Stimulated activated CD4-positive, alpha-beta T cell treated with anti-CD3 and anti-CD28 coated beads, Interleukin-4, amount 100 ng/mL, for 4 hours (primary cell): ENCODE data around the gene IQSEC1.
A peak's percentile ranks its signal among the peaks of the same experiment; 100 is the strongest.

Experiments
- DNase-seq, 2 experiments: peaks; one replicate each; pipeline ENCODE4 v3.0.0-alpha.2; 2020

IQSEC1 gene

DNA sequence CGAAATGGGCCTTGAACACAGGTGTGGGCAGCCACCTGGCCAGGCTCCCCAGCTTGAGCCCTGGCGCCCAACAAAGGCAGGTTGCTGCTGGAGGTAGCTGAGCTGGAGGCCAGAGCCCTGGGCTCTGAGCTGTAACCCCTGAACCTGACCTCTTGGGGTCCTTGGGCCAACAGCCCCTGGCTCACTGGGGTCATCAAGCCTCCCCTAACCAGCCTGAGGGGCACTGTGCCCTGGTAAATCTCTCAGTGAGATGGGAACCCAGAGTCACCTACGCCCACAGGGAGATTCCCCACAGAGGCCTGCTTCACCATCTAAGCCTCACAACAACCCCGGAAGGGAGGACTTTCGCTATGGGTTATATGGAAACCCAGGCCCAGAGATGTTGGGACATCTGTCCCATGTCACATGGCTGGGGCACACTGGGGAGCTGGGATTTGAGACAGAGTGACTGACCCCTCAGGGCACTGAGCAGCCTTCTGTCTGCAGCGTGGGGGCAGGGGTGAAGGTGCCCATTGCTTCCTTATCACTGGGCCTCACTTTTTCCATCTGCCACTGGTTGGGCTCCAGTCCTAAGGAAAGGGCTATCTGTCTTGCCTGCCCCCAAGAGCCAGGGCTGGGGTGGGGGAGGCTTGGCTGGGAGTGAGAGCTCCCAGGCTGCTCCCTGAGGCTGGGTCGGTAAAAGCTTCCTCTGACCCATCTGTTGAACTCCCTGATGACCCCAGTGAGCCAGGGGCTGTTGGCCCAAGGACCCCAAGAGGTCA is 59.1 kb downstream of the IQSEC1 start:
- DNase-seq: peak; percentile 33 to 49

DNA sequence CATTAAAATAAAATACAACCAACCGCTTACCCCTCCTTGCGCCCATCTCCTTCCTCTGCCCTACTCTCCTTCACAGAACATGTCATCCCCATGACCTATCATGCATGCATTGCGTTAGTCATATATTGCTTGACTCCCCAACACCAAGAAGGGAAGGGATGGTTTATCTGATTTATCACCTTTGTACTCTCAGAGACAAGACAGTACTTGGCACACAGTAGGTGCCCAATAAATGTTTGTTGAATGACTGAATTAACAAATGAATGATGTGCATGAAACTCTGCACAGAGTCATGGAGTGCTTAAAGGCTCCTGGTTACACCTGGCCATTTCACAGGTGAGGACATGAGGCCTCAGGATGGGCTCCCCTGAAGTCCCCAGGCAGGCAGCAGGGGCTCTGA is 59.7 kb downstream of the IQSEC1 start:
- DNase-seq: no peak

DNA sequence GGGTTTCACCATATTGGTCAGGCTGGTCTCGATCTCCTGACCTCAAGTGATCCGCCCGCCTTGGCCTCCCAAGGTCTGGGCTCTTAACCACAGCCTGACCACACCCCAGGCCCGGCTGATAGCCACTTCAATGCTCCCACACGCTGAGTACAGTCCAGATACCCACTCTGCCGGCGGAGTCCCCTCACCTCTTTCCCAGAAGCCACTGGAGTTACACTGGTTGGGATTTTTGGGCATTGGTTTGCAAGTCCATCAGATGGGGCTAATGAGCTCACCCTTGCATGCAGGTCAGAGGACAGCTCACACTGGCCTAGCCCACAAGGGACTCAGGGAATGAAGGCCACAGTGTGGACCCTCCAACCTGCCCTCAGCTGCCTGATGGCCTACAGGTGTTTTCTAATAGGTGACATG is 60.1 kb downstream of the IQSEC1 start:
- no peak for DNase-seq

DNA sequence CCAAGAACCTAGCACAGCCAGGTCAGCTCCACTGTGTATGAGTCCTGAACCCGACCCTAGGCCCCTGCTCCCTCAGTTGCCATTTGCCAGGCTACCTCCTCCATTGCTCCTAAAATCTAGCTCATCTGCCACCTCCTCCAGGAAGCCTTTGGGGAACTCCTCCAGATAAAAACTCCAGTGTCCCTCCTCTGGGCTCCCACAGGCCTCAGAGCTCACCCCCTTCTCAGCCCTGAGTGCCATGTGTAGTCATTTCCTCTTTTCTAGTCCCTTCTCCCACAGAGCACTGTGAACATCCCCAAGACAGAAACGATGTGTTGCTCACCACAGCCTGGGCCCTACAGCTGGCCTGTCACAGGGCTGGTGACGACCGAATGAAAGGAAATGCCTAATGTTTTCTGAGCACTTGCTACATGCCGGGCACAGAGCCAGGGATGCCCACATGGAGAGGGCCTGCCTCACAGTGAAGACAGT is 61.0 kb downstream of the IQSEC1 start:
- peak; percentile 32 to 44 for DNase-seq

DNA sequence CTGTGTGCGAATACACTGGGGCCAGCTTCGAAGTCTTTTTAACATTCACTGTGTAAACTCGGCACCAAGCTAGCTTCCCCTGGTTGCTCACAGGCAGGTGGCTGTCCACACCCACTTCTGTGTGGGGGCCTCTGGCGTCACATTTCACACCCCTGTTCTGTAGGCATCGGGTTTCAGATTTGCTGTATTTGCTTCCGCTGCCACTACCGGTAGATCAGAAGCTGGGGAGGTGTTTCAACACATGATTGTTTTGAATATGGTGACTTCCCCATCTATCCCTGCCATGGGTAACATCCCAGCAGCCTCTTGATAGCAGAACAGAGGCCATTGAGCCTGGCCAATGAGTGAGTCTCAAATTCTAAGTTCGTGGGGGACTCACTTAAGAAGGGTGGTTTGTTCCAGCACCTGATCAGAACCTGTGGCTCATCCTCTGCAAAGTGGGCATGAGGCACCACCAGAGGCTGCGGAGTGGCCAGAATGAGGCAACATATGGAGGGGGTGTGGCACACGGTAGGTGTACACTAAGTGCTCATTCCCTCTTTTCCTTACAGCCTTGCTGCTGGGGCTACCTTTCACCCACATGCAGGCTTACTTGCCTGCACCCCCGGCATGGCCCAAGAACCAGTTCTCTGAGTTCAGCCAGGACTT is 61.5 kb downstream of the IQSEC1 start:
- peak; percentile 69 to 88 for DNase-seq

DNA sequence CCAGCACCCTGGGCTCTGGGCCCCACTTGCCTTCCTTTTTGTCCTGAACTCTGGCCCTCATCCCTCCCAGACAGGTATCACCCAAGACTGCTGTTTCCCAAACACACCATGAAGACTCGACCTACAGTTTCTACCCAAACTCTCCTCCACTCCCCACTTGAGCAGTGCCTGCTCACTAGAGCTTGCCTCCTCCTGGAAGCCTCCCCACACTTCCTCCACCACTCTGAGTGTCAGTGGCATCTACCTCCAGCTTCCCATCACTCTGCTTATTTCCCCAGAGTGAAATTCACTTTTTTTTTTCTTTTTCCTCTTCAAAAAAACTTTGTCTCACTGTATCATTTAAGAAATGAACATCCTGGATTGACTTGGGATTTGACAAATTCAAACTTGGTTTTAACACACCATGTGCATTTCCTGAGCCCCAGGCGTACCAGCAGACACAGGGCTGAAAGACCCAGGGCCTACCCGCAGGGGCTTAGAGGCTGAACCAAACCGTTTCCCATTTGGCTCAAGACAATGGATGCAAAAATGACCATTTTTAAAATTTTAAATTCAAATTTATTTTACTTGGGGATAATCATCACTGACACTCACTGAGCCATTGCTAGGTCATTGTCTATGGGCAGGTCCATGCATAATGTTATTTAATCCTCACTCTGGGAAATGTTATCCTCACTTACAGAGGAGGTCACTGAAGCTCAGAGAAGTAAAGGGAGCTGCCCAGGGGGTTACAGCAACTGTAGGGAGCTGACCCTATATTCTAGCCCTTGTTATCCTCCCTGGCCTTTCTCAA is 62.3 kb downstream of the IQSEC1 start:
- no peak for DNase-seq

DNA sequence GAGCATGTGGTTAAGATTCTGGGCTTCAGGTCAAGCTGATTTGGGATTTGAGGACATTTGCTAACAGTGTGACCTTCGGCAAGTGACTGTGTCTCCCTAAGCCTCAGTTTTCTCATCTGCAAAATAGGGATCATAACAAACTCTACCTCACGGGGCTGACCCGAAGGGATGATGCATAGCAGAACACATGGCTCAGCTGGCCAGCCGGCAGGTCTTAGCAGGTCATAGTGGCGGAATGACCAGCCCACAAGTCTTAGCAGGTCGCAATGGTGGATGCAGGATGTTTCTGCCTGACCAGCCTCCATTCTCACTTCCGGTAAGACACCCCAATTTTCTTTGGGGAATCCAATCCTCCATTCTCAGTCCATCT is 63.3 kb downstream of the IQSEC1 start:
- DNase-seq: no peak

DNA sequence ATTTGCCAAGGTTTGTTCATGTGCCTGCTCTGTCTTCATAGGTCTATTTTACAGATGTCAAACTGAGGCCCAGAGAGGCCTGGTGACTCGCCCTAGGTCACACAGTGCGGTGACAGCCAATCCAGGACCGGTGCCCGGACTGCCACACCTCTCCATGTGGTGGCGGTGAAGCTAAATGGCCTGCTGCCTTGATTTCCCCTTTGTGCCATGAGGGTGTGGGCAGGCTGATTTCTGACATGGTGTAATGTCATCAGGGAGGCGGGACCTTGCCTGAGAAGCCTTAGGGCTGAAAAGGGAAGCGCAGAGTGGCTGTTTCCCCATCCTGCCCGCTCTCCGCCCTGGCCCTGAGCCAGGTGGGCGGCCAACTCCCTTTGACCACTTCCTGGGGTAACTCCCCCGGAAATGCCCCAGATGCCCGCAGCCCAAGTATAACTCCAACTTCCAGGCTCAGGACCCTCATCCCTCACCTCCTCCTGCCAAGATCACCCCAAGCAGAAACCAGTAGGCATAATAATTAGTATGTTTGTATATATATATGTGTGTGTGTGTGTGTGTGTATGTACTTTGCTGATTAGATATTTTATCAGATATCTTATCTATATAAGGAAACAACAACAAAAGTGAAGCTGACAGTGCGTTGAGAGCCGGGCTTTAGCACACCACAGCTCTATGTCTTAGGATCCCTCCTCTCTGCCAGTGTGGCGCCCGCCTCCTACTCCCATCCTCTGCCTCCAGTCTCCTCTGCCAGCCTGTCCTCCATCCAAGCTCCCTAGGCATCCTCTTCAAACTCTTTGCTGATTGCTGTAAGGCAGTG is 63.9 kb downstream of the IQSEC1 start:
- DNase-seq: peak; percentile 31 to 41

DNA sequence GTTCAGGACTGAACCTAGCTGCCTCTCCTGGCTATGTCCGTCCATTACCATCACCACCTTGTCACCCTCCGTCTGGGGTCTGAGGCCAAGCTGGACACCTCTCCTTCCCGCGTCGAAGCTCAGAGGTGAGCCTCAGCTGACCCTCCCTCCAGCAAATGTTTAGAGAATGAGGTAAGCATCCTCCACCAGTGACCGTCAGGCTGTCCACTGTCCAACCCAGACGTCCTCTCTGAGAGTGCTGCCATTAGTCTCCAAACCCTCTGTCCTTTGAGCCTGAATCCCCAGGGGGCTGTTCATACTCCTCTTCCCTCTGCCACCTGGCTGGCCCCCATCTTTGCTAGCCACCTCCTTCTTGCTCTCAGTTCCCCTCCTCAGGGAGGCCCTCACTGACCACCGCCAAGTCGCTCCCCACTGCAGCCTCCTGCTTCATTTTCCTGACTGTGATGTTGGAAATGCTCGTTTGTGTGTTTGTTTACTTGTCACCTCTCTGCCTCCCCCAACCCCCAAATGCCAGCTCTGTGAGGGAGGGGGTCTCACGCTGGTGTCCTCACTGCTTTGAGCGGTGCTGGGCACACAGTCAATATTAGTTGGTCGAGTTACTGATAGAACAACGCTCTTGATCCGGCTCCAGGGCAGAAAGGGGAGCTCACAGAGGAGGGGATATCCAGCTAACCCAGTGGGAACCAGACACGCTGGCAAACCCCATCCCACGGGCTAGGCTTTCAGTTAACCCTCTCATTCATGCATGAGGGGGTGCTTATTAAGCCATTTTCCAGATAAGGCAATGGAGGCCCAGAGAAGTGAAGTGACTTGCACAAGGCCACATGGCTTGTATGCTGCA is 64.9 kb downstream of the IQSEC1 start:
- no peak for DNase-seq

DNA sequence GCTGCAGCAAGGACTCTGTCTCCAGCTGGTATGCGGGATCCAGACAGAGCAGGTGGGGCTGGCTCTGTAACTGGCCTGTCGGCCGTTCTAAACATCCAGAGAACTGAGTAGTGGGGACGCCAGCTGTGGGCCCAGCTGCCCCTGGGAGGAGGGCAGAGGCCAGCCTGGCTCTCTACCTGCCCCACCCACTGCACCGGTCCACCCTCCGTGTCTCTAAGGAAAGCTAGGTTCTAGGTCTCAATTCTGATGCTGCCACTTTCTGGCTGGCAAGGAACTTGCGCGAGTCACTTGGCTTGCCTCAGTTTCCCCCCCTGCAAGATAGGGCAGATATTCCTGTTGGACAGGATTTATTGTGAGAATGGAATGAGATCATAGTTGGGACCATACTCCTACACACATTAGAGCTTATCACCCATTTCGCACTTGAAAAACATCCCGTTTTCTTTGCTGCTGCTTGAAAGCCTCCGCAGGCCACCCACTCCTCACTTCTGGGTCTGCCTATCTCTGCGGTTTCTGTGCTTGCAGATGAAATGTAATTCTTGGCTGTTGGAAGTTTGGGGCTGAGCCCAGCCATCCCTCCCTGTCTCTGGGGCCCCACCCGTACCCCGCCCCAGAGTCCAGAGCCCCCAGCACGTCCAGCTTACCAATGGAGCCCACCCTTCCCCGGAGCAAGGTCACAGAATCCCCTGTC is 65.8 kb downstream of the IQSEC1 start:
- DNase-seq: no peak

DNA sequence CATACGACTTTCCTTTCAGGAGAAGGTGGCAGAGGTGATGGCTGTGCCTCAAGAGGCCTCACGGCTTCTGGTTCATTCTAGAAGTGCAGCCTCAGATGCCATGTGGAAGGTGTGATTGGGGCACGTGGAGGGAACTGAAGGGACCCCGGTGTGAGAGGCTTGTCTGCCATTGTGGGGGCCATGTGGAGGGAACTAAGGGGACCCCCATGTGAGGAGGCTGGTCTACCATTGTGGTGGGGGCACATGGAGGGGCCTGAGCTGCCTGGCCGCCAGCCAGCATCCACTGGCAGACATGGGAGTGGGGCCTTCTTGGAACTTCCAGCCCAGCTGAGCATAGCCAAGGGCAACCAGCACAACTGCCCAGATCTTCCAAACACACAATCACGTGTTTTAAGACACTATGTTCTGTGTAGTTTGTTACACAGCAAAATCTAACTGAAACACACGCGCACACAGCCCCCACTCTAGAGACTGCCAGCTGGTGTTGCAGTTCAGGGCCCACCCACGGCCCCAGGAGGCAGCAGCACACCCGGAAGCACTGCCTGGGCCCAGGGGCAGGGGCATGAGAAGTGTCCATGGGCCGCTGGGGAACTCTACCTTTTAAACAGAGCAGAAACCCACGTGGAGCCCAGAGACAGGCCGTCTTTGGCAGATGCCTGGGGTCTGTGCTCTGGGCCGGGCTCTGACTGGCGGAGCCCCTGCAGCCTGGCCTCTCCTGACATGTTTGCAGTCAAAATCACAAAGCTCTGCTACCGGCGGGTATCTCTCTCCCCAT is 66.8 kb downstream of the IQSEC1 start:
- no peak for DNase-seq

DNA sequence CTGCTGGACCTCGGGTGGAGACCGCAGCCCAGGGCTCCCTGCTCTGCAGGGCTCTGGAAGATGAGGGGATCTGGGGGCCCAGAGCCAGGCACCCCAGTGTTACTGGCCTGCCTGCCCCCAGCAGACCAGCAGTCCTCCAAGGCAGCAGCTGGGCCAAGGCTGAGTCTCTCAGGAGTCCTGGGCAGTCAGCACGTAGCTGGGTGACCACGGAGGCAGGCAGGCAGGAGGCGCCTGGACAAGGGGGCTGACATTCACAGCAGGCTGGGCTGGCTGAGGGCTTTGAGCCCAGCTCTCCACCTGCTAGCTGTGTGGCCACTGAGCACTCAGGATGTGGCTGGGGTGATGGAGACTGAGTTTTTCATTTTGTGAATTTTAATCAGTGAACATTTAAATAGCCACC is 67.9 kb downstream of the IQSEC1 start:
- DNase-seq: no peak

DNA sequence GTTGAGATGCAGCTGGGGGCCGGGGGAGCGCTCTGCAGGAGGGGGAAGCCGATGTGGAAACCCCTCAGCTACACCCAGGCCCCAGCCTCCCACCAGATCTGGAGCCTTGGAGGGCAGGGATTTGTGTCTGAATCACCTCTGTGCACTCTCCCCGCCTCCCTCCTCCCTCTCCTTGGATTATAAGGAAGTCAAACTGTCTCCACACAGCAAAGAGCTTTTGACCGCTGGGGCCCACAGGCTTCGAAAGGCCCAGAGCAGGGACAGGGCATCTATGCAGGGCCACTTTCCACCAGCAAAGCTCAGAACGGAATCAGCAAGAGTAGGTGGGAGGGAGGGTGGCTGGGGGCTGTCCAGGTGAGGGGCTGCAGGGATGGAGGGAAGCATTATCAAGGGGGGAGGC is 68.9 kb downstream of the IQSEC1 start:
- no peak for DNase-seq

DNA sequence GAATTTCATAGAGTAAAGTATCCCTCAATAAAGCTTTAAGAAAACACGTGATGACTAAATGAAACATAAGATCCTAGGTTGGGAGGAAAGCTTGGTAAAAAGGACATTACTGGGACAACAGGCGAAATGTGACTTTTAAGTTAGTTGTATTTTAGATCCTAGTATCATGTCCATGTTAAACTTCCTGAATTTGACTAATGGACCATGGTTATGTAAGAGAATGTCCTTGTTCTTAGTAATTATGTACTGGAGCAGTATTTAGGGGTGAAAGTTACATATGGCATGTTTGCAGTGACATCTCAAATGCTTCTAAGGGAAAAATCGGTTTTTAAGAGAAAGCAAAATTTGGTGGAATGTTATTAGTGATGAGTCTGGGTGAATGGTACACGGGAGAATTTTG is 69.6 kb downstream of the IQSEC1 start:
- DNase-seq: no peak

DNA sequence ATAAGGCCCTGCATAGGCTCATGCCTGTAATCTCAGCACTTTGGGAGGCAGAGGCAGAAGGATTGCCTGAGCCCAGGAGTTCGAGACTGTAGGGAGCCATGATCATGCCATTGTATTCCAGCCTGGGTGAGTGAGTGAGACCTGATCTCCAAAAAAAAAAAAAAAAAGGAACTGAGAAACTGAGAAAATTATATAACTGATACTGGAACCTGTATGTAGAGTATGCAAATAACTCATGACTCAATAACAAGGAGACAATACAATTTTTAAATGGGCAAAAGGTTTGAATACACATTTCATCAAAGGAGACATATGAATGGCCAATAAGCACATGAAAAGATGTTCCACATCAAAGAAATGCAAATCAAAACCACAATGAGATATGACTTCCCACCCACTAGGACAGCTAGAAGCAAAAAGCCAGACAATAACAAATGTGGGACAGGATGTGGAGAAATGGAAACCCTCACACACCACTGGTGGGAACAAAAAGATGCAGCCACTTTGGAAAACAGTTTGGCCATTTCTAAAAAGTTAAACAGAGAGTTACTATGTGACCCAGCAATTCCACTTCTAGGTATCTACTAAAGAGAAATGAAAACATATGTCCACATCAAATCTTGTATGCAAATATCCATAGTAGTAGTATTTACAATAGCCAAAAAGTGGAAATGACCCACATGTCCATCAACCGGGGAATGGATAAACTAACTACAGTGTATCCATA is 70.7 kb downstream of the IQSEC1 start:
- no peak for DNase-seq

DNA sequence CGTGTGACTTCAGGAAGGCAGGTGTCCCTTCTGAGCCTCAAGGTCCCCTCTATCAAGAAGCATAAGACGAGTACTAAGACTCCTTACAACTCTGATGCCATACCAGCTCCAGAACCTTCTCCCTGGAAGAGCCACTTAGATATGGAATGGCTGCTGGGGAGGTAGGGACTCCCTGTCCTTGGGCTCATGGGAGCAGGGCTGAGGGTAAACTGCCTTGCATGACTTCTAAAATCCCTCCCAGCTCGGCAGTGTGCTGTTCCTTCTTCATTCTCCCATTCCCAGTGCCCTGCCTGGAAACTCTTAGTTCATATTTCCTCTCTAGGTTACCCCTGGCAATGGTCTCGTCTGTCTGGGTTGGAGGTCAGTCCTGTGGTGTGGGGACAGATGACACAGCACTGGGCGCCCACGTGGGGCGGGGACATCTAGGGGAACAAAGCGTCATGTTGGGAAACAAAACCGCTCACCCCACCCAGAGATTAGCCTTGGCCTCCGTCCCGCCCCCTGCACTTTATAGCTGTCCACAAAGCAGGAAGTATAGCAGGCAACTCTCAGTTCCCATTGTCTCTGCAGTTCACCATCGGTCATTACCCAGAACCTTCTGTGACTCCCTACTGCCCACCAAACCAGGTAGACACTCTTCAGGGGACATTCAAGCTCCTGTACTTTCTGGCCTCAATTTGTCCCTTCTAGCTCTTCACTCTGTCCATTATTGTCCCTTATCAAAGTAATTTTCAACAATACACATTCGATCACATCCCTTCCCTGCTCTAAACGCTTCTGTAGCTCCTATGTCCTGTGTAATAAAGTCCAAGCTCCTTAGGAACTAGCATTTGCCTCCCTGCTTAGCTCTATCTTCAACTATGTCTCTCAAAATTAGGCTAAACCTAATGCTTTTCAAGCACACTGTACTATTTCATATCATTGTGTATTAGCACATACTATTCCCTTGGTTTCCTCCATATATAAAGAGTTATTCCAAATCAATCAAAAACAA is 73.8 kb downstream of the IQSEC1 start:
- no peak for DNase-seq

DNA sequence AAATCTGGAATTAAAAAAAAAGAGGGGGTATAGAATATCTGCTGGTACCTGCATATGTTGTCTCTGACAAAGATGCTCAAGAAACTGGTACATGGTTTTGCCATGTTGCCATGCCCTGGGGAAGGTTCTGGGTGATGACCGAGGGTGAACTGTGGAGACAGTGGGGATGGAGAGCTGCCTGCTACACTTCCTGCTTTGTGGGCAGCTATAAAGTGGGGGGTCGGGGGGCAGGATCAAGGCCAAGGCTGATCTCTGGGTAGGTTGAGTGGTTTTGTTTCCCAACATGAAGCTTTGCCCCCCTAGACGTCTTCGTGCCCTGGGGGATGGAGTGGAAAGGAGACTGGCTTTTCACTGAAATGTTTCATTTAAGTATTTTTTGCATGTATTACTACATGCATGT is 74.6 kb downstream of the IQSEC1 start:
- DNase-seq: no peak

DNA sequence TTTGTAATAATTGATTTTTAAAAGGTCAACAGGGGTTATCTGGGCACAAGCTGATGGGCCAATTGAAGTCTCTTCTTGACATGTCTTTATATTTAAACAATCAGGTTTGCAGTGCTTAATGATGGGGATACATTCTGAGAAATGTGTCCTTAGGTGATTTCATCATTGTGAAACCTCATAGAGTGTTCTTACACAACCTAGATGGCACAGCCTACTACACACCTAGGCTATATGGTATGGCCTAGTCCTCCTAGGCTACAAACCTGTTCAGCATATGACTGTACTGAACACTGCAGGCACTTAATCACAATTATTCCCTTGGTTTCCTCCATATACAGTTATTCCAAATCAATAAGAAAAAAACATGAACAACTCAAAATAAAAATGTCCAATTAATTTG is 75.8 kb downstream of the IQSEC1 start:
- DNase-seq: no peak

DNA sequence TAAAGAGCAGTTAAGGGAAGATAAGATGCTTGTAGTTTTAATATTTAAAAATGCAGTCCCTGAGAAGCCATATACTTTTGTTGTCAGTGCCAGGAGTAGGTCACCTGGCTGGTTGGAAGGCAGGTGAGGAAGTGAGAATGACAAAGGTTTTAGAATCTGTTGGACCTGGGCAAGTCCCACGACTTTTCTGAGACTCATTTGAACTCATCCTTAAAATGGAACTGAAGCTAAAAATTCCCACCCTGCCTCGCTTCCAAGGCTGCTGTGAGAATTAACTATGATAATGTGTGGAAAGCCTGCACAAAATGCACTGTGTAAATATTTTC is 77.1 kb downstream of the IQSEC1 start:
- no peak for DNase-seq
